ENCODE data around the gene CRYL1. TPM values are rescaled to one million over a fixed set of nuclear protein-coding genes. Genes with fewer than 3 reads are reported as not detected.
A peak's percentile ranks its signal among the peaks of the same experiment; 100 is the strongest.

CRYL1 gene
- total RNA-seq, 4 donors from 2014 or later, result 75.0 to 188 (median 145) TPM

- Histone ChIP-seq H3K36me3 (peaks cover 0 to 4% (median 0%) of the 10 kb centered on the region in 4 donors), H3K9me3 (no peaks in the 10 kb centered on the region), H3K4me3 (no peak overlapping the region), H3K4me1 (no peaks in the 10 kb centered on the region), H3K27ac (peak overlapping the region in 1 of 4 donors; percentile 17), H3K27me3 (no peaks in the 10 kb centered on the region)
- intact Hi-C loops (cut with DNase I; ENCODE audit: low total_unique reads), result no loop called here
- in situ Hi-C loops (cut with MboI; ENCODE audit: low pct_ligation_motif_present in 1 of 4, low pct_unique_long_range_greater_than_20kb in 1 of 4, low sequenced_read_pairs in 3 of 4), result loop anchor here in 2 of 4 donors (10.0 to 25.0 kb wide), 2 partner anchors 186 to 423 kb away; no protein-coding TSS in a partner anchor
- WGBS, 2 donors (ENCODE audit: low coverage in 1 of 2), result 55% methylated on average over 4 of the region's 4 CpGs; no CpG with 5 or more reads in 1 of the 2 donors
- no peak for DNase-seq
- TF ChIP-seq EP300 (IDR thresholded peaks at IDR 0.05; ENCODE audit: low read depth) (no peak), POLR2AphosphoS5 (IDR thresholded peaks at IDR 0.05) (no peak), CTCF (IDR thresholded peaks at IDR 0.05) (no peak), POLR2A (IDR thresholded peaks at IDR 0.05) (no peak)
Observed at GRCh38 chr13:20501592-20501991, 24.1 kb downstream of the CRYL1 start.

- H3K4me3 ChIP-seq, result no peak overlapping the region
- H3K36me3 ChIP-seq, result peaks cover 0 to 4% (median 0%) of the 10 kb centered on the region in 4 donors
- in situ Hi-C loops (cut with MboI; ENCODE audit: low pct_ligation_motif_present in 1 of 4, low pct_unique_long_range_greater_than_20kb in 1 of 4, low sequenced_read_pairs in 3 of 4) (loop anchor here in 2 of 4 donors (10.0 to 25.0 kb wide), 2 partner anchors 186 to 424 kb away; no protein-coding TSS in a partner anchor), intact Hi-C loops (cut with DNase I; ENCODE audit: low total_unique reads) (no loop called here)
- H3K4me1 ChIP-seq, result peaks cover 0 to 2% (median under 1%) of the 10 kb centered on the region in 4 donors
- H3K27ac ChIP-seq, result peak overlapping the region in 2 of 4 donors; percentile 6 to 17
- no peaks in the 10 kb centered on the region for H3K9me3 ChIP-seq
- no peak for DNase-seq
- 92 to 100% methylated on average over 1 to 2 of the region's 2 CpGs for WGBS, 2 donors (ENCODE audit: low coverage in 1 of 2)
- no peak for TF ChIP-seq POLR2A (IDR thresholded peaks at IDR 0.05)
- no peak for TF ChIP-seq EP300 (IDR thresholded peaks at IDR 0.05; ENCODE audit: low read depth)
- TF ChIP-seq CTCF (IDR thresholded peaks at IDR 0.05), result no peak
- no peak for TF ChIP-seq POLR2AphosphoS5 (IDR thresholded peaks at IDR 0.05)
- no peaks in the 10 kb centered on the region for H3K27me3 ChIP-seq
Observed at GRCh38 chr13:20501120-20501519, 24.5 kb downstream of the CRYL1 start.

- no peaks in the 10 kb centered on the region for H3K27me3 ChIP-seq
- in situ Hi-C loops (cut with MboI; ENCODE audit: low pct_ligation_motif_present in 1 of 4, low pct_unique_long_range_greater_than_20kb in 1 of 4, low sequenced_read_pairs in 3 of 4) (loop anchor here (10.0 to 25.0 kb wide), 8 partner anchors 187 to 425 kb away; partner anchors contain the start of genes IL17D (in 3 of the 4), GJB2 (in 2 of the 4) and XPO4 (in 1 of the 4)), intact Hi-C loops (cut with DNase I; ENCODE audit: low total_unique reads) (loop anchor here (5.0 kb wide), 1 partner anchor 422 kb away; no protein-coding TSS in a partner anchor)
- no peak overlapping the region for H3K4me3 ChIP-seq
- TF ChIP-seq POLR2A (IDR thresholded peaks at IDR 0.05) (no peak), POLR2AphosphoS5 (IDR thresholded peaks at IDR 0.05) (no peak), EP300 (IDR thresholded peaks at IDR 0.05; ENCODE audit: low read depth) (no peak), CTCF (IDR thresholded peaks at IDR 0.05) (no peak)
- no peaks in the 10 kb centered on the region for H3K9me3 ChIP-seq
- peaks cover 5 to 12% (median 8%) of the 10 kb centered on the region in 4 donors for H3K4me1 ChIP-seq
- no peaks in the 10 kb centered on the region for H3K36me3 ChIP-seq
- no peak for DNase-seq
- H3K27ac ChIP-seq, result no peak overlapping the region
- WGBS, 2 donors (ENCODE audit: low coverage in 1 of 2), result 83 to 93% methylated on average over 2 of the region's 2 CpGs
Observed at GRCh38 chr13:20499986-20500385, 25.7 kb downstream of the CRYL1 start.

GRCh38 chr13:20498659-20499058 is 27.0 kb downstream of the CRYL1 start:
- H3K36me3 ChIP-seq, result no peaks in the 10 kb centered on the region
- no peaks in the 10 kb centered on the region for H3K27me3 ChIP-seq
- intact Hi-C loops (cut with DNase I; ENCODE audit: low total_unique reads), result loop anchor here (5.0 kb wide), 1 partner anchor 424 kb away; no protein-coding TSS in a partner anchor
- H3K27ac ChIP-seq, result no peak overlapping the region
- DNase-seq, result no peak
- no peaks in the 10 kb centered on the region for H3K9me3 ChIP-seq
- TF ChIP-seq CTCF (IDR thresholded peaks at IDR 0.05) (no peak), POLR2AphosphoS5 (IDR thresholded peaks at IDR 0.05) (no peak), EP300 (IDR thresholded peaks at IDR 0.05; ENCODE audit: low read depth) (no peak), POLR2A (IDR thresholded peaks at IDR 0.05) (no peak)
- H3K4me3 ChIP-seq, result no peak overlapping the region
- H3K4me1 ChIP-seq, result peaks cover 5 to 13% (median 8%) of the 10 kb centered on the region in 4 donors
- in situ Hi-C loops (cut with MboI; ENCODE audit: low pct_ligation_motif_present in 1 of 4, low pct_unique_long_range_greater_than_20kb in 1 of 4, low sequenced_read_pairs in 3 of 4), result loop anchor here (10.0 to 25.0 kb wide), 7 partner anchors 206 to 426 kb away; partner anchors contain the start of genes IL17D (in 3 of the 4), GJB2 (in 2 of the 4) and XPO4 (in 1 of the 4)

All from transverse colon (tissue), 4 donors.